ENCODE results near the gene TBCD.

DNA sequence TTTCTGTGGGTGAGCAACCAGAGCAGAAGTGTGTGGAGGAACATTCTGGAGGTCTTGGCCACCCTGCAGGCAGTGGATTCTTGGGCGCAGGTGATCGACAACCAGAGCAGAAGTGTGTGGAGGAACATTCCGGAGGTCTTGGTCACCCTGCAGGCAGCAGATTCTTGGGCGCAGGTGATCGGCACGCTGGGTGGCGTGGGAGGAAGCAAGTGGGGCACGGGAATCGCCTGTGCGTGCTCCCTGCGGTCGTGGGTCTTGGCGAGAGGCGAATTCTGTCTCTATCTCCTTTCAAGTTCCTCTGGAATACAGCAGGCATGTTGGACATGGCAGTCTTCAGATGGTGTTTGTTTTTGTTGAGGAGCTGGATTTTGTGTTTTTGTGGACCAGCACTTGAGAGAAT is 118.7 kb downstream of the TBCD start:
- TF ChIP-seq EZH2phosphoT487 (IDR thresholded peaks at IDR 0.05; ENCODE audit: insufficient read depth, low read depth) (no peak), EZH2 (IDR thresholded peaks at IDR 0.05; ENCODE audit: insufficient read depth, poor library complexity, severe bottlenecking) (no peak)
